ENCODE results near the gene TPD52L1. TPM values are rescaled to one million over a fixed set of nuclear protein-coding genes. Genes with fewer than 3 reads are reported as not detected.

Gene TPD52L1
- total and polyA plus RNA-seq, 10 of the 15 experiments (the other 5 are each of a cell fraction or from before 2014, with no cell fraction given) = 0.03 to 2.6 (median 0.16) TPM; not detected in 3

DNA sequence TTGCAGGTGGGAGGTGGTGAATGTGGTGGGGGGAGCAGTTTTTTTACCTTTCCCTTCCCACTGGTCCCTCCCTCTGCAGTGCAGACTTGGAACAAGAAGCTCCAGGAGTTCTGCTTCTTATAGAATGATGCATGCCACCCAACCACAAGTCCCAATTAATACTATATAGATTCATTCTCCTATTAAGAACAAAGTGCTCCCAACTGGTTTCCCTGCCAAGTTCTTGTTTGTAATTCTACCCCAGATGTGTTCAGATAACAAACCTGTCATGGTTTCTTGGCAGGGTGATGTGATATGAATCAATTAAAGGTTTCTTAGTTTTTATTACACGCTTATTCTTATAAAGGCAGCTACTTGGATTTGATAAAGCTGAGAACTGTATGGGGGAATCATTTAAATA, 124.3 kb downstream of the TPD52L1 start:
- Histone ChIP-seq H3K36me3 (ENCODE audit: control insufficient read depth in 2 of 2, insufficient read depth in 2 of 2, low read length in 1 of 2) (peaks cover 6 to 16% of the 10 kb centered on the region in 2 experiments; a peak in 3 of 4 replicates), H2AFZ (ENCODE audit: control insufficient read depth, low read depth, low read length) (no peak overlapping the region), H3K79me2 (ENCODE audit: control insufficient read depth, insufficient read depth, low read length) (no peaks in the 10 kb centered on the region; the same call in 1 of the 2 replicates), H3K27me3 (replicated peaks in 1 of 2; ENCODE audit: control insufficient read depth in 2 of 2, insufficient read depth in 2 of 2, low read length in 1 of 2) (no peaks in the 10 kb centered on the region), H3K9me3 (replicated peaks; ENCODE audit: control insufficient read depth, insufficient read depth, low read length) (peaks cover 6% of the 10 kb centered on the region), H3K4me2 (ENCODE audit: control insufficient read depth, insufficient read depth) (no peak overlapping the region), H3K4me1 (ENCODE audit: control insufficient read depth, insufficient read depth, low read length) (peaks cover 12% of the 10 kb centered on the region; the same call in 1 of the 2 replicates), H3K4me3 (no peak overlapping the region), H4K20me1 (ENCODE audit: control insufficient read depth, insufficient read depth) (no peaks in the 10 kb centered on the region), H3K27ac (ENCODE audit: control insufficient read depth, insufficient read depth) (no peak overlapping the region), H3K9ac (ENCODE audit: control insufficient read depth, insufficient read depth, low read length) (no peak overlapping the region)
- RAD21 ChIA-PET (ENCODE audit: unreplicated experiment) = no interaction called here
- FAIRE-seq (no peak), ATAC-seq (no peak), DNase-seq (ENCODE audit: low read depth, low spot score) (no peak)
- no TSS peak for BruUV-seq (replicated peaks)
- WGBS (ENCODE audit: insufficient coverage, insufficient replicate concordance, low lambda C conversion rate, missing lambda C conversion rate) = 95% methylated on average over 1 of the region's 1 CpG
- POLR2A ChIA-PET = no interaction called here
- in situ Hi-C loops (cut with MboI) (no loop called here), intact Hi-C loops (cut with micrococcal nuclease; ENCODE audit: unreplicated experiment) (no loop called here)
- SMC1A ChIA-PET (ENCODE audit: uncharacterized antibody, unreplicated experiment) = interaction anchor here (1.5 kb wide), 2 partner anchors 30 to 102 kb away, joined by 3 read pairs; no protein-coding TSS in a partner anchor
- CTCF ChIA-PET = interaction anchor here (1.4 to 1.6 kb wide), 2 partner anchors 14 to 35 kb away, joined by 4 to 5 read pairs; no protein-coding TSS in a partner anchor
- TF ChIP-seq DPF2 (IDR thresholded peaks at IDR 0.05) (no peak), GATAD2B (conservative IDR thresholded peaks at IDR 0.05; ENCODE audit: low read depth) (no peak), ASH2L (IDR thresholded peaks at IDR 0.05; ENCODE audit: borderline replicate concordance, low read depth) (no peak), RELA (IDR thresholded peaks at IDR 0.05; ENCODE audit: borderline replicate concordance, partially characterized antibody) (no peak), PAX5 (IDR thresholded peaks at IDR 0.05; ENCODE audit: borderline replicate concordance, low read depth, low read length) (no peak), TCF7 (IDR thresholded peaks at IDR 0.05; ENCODE audit: borderline replicate concordance) (no peak), MYC (IDR thresholded peaks at IDR 0.05; ENCODE audit: insufficient read depth, insufficient read length, insufficient replicate concordance, low read length, severe bottlenecking) (no peak), RAD21 (IDR thresholded peaks at IDR 0.05; ENCODE audit: insufficient read depth, low read depth, low read length) (no peak), RBBP5 (conservative IDR thresholded peaks at IDR 0.05) (no peak)
- TF ChIP-seq, protein P1, sequence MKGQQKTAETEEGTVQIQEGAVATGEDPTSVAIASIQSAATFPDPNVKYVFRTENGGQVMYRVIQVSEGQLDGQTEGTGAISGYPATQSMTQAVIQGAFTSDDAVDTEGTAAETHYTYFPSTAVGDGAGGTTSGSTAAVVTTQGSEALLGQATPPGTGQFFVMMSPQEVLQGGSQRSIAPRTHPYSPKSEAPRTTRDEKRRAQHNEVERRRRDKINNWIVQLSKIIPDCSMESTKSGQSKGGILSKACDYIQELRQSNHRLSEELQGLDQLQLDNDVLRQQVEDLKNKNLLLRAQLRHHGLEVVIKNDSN (IDR thresholded peaks at IDR 0.05; ENCODE audit: borderline replicate concordance, extremely low read length, insufficient read depth, low read depth, low read length) = no peak
- TF ChIP-seq, protein P2, sequence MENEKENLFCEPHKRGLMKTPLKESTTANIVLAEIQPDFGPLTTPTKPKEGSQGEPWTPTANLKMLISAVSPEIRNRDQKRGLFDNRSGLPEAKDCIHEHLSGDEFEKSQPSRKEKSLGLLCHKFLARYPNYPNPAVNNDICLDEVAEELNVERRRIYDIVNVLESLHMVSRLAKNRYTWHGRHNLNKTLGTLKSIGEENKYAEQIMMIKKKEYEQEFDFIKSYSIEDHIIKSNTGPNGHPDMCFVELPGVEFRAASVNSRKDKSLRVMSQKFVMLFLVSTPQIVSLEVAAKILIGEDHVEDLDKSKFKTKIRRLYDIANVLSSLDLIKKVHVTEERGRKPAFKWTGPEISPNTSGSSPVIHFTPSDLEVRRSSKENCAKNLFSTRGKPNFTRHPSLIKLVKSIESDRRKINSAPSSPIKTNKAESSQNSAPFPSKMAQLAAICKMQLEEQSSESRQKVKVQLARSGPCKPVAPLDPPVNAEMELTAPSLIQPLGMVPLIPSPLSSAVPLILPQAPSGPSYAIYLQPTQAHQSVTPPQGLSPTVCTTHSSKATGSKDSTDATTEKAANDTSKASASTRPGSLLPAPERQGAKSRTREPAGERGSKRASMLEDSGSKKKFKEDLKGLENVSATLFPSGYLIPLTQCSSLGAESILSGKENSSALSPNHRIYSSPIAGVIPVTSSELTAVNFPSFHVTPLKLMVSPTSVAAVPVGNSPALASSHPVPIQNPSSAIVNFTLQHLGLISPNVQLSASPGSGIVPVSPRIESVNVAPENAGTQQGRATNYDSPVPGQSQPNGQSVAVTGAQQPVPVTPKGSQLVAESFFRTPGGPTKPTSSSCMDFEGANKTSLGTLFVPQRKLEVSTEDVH (IDR thresholded peaks at IDR 0.05; ENCODE audit: low read depth, partially characterized antibody) = no peak
- TF ChIP-seq, protein P3, sequence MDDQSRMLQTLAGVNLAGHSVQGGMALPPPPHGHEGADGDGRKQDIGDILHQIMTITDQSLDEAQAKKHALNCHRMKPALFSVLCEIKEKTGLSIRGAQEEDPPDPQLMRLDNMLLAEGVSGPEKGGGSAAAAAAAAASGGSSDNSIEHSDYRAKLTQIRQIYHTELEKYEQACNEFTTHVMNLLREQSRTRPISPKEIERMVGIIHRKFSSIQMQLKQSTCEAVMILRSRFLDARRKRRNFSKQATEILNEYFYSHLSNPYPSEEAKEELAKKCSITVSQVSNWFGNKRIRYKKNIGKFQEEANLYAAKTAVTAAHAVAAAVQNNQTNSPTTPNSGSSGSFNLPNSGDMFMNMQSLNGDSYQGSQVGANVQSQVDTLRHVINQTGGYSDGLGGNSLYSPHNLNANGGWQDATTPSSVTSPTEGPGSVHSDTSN (IDR thresholded peaks at IDR 0.05; ENCODE audit: insufficient replicate concordance, low read depth, low read length) = no peak
- TF ChIP-seq, protein P4, sequence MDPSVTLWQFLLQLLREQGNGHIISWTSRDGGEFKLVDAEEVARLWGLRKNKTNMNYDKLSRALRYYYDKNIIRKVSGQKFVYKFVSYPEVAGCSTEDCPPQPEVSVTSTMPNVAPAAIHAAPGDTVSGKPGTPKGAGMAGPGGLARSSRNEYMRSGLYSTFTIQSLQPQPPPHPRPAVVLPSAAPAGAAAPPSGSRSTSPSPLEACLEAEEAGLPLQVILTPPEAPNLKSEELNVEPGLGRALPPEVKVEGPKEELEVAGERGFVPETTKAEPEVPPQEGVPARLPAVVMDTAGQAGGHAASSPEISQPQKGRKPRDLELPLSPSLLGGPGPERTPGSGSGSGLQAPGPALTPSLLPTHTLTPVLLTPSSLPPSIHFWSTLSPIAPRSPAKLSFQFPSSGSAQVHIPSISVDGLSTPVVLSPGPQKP (IDR thresholded peaks at IDR 0.05; ENCODE audit: low read depth, low read length) = no peak
- TF ChIP-seq, protein P5, sequence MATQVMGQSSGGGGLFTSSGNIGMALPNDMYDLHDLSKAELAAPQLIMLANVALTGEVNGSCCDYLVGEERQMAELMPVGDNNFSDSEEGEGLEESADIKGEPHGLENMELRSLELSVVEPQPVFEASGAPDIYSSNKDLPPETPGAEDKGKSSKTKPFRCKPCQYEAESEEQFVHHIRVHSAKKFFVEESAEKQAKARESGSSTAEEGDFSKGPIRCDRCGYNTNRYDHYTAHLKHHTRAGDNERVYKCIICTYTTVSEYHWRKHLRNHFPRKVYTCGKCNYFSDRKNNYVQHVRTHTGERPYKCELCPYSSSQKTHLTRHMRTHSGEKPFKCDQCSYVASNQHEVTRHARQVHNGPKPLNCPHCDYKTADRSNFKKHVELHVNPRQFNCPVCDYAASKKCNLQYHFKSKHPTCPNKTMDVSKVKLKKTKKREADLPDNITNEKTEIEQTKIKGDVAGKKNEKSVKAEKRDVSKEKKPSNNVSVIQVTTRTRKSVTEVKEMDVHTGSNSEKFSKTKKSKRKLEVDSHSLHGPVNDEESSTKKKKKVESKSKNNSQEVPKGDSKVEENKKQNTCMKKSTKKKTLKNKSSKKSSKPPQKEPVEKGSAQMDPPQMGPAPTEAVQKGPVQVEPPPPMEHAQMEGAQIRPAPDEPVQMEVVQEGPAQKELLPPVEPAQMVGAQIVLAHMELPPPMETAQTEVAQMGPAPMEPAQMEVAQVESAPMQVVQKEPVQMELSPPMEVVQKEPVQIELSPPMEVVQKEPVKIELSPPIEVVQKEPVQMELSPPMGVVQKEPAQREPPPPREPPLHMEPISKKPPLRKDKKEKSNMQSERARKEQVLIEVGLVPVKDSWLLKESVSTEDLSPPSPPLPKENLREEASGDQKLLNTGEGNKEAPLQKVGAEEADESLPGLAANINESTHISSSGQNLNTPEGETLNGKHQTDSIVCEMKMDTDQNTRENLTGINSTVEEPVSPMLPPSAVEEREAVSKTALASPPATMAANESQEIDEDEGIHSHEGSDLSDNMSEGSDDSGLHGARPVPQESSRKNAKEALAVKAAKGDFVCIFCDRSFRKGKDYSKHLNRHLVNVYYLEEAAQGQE (IDR thresholded peaks at IDR 0.05; ENCODE audit: low read depth, low read length) = no peak

All from GM12878 (cell line).